ENCODE results near the gene ETV6. TPM values are rescaled to one million over a fixed set of nuclear protein-coding genes. Genes with fewer than 3 reads are reported as not detected.
"Not testable (repeated sequence)": the region's sequence is repeated elsewhere in the genome, so short reads cannot be mapped to it uniquely, and the experiment has no call there.

The ETV6 gene
- polyA plus RNA-seq, 4 donors, result 9.6 to 15.9 (median 14.4) TPM

- DNase-seq (ENCODE audit: low read depth in 4 of 4, low spot score in 3 of 4), result no peak
These were observed 247.0 kb downstream of the ETV6 start for GRCh38 chr12:11896417-11896929.

GRCh38 chr12:11897923-11898322, 248.4 kb downstream of the ETV6 start:
- DNase-seq (ENCODE audit: low read depth in 4 of 4, low spot score in 3 of 4), result no peak

- no peak for DNase-seq (ENCODE audit: low read depth in 4 of 4, low spot score in 3 of 4)
These were observed 252.4 kb downstream of the ETV6 start for GRCh38 chr12:11901701-11902524.

- no peak for DNase-seq (ENCODE audit: low read depth in 4 of 4, low spot score in 3 of 4)
These were observed 253.0 kb downstream of the ETV6 start for GRCh38 chr12:11902525-11902875.

GRCh38 chr12:11904124-11904523, 254.7 kb downstream of the ETV6 start:
- DNase-seq (ENCODE audit: low read depth in 4 of 4, low spot score in 3 of 4), result no peak

GRCh38 chr12:11905534-11905933, 256.1 kb downstream of the ETV6 start:
- DNase-seq (ENCODE audit: low read depth in 4 of 4, low spot score in 3 of 4), result no peak

- DNase-seq (ENCODE audit: low read depth in 4 of 4, low spot score in 3 of 4), result no peak
These were observed 256.9 kb downstream of the ETV6 start for GRCh38 chr12:11906286-11906935.

GRCh38 chr12:11907625-11908024, 258.2 kb downstream of the ETV6 start:
- no peak for DNase-seq (ENCODE audit: low read depth in 4 of 4, low spot score in 3 of 4)

- not testable (repeated sequence) for DNase-seq (ENCODE audit: low read depth in 4 of 4, low spot score in 3 of 4)
These were observed 259.9 kb downstream of the ETV6 start for GRCh38 chr12:11909406-11909805.

- no peak for DNase-seq (ENCODE audit: low read depth in 4 of 4, low spot score in 3 of 4)
These were observed 266.6 kb downstream of the ETV6 start for GRCh38 chr12:11916113-11916512.

- no peak for DNase-seq (ENCODE audit: low read depth in 4 of 4, low spot score in 3 of 4)
These were observed 267.3 kb downstream of the ETV6 start for GRCh38 chr12:11916771-11917170.

GRCh38 chr12:11917501-11917900, 268.0 kb downstream of the ETV6 start:
- DNase-seq (ENCODE audit: low read depth in 4 of 4, low spot score in 3 of 4), result no peak

- no peak for DNase-seq (ENCODE audit: low read depth in 4 of 4, low spot score in 3 of 4)
These were observed 270.8 kb downstream of the ETV6 start for GRCh38 chr12:11920231-11920630.

GRCh38 chr12:11922361-11922760, 272.9 kb downstream of the ETV6 start:
- DNase-seq (ENCODE audit: low read depth in 4 of 4, low spot score in 3 of 4), result no peak

- DNase-seq (ENCODE audit: low read depth in 4 of 4, low spot score in 3 of 4), result no peak
These were observed 273.6 kb downstream of the ETV6 start for GRCh38 chr12:11923067-11923466.

- DNase-seq (ENCODE audit: low read depth in 4 of 4, low spot score in 3 of 4), result no peak
These were observed 277.9 kb downstream of the ETV6 start for GRCh38 chr12:11927286-11927935.

- DNase-seq (ENCODE audit: low read depth in 4 of 4, low spot score in 3 of 4), result no peak
These were observed 280.2 kb downstream of the ETV6 start for GRCh38 chr12:11929714-11930113.

- DNase-seq (ENCODE audit: low read depth in 4 of 4, low spot score in 3 of 4), result no peak
These were observed 289.7 kb downstream of the ETV6 start for GRCh38 chr12:11939223-11939622.

- DNase-seq (ENCODE audit: low read depth in 4 of 4, low spot score in 3 of 4), result no peak
These were observed 292.3 kb downstream of the ETV6 start for GRCh38 chr12:11941606-11942337.

GRCh38 chr12:11943919-11944700, 294.6 kb downstream of the ETV6 start:
- DNase-seq (ENCODE audit: low read depth in 4 of 4, low spot score in 3 of 4), result no peak

All from left renal pelvis (tissue), 4 donors.